GM13977 (cell line): ENCODE measurements around the gene CA4.
A peak's percentile ranks its signal among the peaks of the same experiment; 100 is the strongest.

Source experiments
- DNase-seq: peaks from one replicate; pipeline ENCODE4 v3.0.0; 2012; ENCODE audit warnings: low spot score
- CTCF ChIP-seq: IDR thresholded peaks from 2 replicates; pipeline ENCODE4 v1.5.1; 2012; ENCODE audit warnings: mild to moderate bottlenecking, control low read depth; ENCODE audit not compliant: insufficient read depth; ENCODE audit errors: extremely low read depth, missing control alignments
- in situ Hi-C: fragments of 300-500 bp; cut with MboI; formaldehyde crosslinking; loops from one replicate; pipeline ENCODE4 v1.12.0; 2022; ENCODE audit warnings: low sequenced_read_pairs, low pct_unique_long_range_greater_than_20kb, mixed read lengths, inconsistent platforms; ENCODE audit not compliant: unreplicated experiment

The CA4 gene

GRCh38 chr17:60135951-60136666 lies 13.7 kb upstream of the CA4 start:
- DNase-seq, result no peak
- TF ChIP-seq CTCF, result no peak
- in situ Hi-C loops, result loop anchor here (25.0 kb wide), 2 partner anchors 276 to 501 kb away; partner anchors contain the start of gene CHCT1

- no peak for DNase-seq
- TF ChIP-seq CTCF, result no peak
- in situ Hi-C loops, result loop anchor here (25.0 kb wide), 2 partner anchors 275 to 500 kb away; partner anchors contain the start of gene CHCT1
Observed at GRCh38 chr17:60137731-60138130, 12.0 kb upstream of the CA4 start.

DNA sequence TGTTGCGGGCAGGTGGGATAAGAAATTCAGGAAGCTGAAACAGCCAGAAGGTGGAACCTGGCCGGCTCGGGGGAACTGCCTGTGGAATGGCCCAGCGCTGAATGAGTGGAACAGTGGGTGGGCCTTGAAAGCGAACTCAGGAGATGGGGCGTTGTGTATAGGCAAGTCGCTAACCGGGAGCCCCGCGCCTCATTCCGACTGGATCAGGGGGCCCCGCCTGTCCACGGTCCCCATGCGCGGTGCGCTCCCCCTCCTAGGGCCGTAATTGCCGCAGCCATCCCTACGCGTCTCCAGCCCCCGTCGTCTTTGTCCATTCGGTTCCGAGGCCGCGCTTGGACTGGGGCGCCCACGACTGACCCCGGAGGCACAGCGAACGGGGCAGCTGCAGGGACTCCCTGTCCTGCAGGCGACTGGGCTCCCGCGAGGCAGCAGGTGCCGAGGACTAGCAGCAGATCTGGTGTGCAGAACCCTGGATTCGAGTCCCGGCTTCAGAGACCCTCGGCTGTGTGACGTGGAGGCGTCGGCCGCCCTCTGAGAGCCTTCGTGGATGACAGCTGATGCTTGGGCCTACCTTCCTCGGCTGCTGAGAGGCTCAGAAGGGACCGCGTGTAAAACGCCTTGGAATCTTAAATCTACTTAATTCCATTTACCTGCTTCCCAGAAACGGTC lies 10.9 kb upstream of the CA4 start:
- no peak for DNase-seq
- TF ChIP-seq CTCF, result no peak
- in situ Hi-C loops, result loop anchor here (25.0 kb wide), 2 partner anchors 273 to 498 kb away; partner anchors contain the start of gene CHCT1

DNA sequence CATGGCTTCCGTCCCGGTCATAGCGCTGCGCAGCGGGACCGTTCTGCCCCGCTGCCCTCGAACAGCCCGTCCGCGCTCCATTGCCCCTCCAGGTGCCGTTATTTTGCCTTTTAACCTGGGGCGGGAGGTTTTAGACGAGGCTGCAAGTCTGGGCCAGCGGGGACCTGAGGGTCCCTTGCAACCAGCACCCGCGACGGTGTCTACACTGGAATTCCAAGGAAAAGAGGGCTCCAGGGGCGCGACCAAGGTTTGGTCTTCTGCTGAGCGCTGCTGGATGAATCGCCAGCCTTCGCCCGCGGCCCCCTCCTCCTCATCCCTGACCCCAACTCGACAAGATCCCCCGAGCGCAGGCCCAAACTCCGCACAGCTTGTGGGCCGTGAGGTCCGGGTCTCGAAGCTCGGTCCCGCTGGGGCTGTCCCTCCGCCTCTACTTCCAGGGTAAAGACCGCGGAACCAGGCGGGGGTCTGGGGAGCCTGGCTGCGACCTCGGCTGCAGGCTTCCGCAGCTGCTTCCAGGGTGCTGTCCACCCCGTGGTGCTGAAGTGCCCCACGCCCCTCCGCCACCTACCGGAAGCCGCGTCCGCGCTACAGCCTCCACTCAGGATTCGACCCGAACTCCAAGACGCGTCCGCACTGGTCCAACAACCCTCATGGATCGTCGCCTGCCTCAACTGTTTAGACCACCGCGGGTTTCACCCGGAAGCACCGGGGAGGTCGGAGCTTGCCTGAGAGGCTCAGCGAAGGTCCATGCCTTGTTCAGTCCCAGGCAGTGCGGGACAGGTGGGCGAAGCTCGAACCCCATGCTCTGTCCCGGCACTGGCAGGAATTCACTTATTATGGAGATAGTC lies 10.1 kb upstream of the CA4 start:
- peak; percentile 65 for TF ChIP-seq CTCF
- DNase-seq, result peak; percentile 80
- in situ Hi-C loops, result loop anchor here (25.0 kb wide), 2 partner anchors 273 to 498 kb away; partner anchors contain the start of gene CHCT1

- no peak for DNase-seq
- in situ Hi-C loops, result loop anchor here (25.0 kb wide), 2 partner anchors 271 to 496 kb away; partner anchors contain the start of gene CHCT1
- TF ChIP-seq CTCF, result no peak
Observed at GRCh38 chr17:60141111-60142018, 8.4 kb upstream of the CA4 start.
